ENCODE data around the gene MSX2. TPM values are rescaled to one million over a fixed set of nuclear protein-coding genes. Genes with fewer than 3 reads are reported as not detected.

The MSX2 gene
- total RNA-seq, 2 experiments from 2014 or later, result not detected

DNA sequence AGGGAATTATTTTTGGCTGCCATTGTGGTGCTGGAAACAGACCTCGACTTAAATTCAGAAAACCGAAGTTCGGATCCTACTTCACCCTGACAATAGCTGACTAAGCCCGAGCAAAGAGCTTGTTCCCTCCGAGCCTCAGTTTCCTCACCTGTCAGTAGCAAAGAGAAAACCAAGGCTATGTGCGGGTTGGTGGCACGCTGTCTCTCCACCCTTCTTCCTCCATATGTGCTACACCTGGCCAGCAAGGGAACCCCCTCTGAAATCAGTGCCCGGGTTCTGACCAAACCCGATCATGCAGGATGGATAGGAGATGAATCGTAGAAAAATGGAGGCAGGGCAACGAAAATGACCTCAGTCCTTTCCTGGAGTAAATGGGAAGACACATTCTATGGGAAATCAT, 16.7 kb upstream of the MSX2 start:
- Histone ChIP-seq H3K27ac (ENCODE audit: low read depth, low read length, poor library complexity, severe bottlenecking) (no peak overlapping the region), H3K4me1 (ENCODE audit: insufficient read depth, low read length, poor library complexity, severe bottlenecking) (no peaks in the 10 kb centered on the region), H3K4me2 (ENCODE audit: low read length) (no peak overlapping the region), H3K9me2 (ENCODE audit: insufficient read depth, low read length) (no peaks in the 10 kb centered on the region), H4K20me1 (ENCODE audit: insufficient read depth, low read length) (no peaks in the 10 kb centered on the region), H3K36me3 (ENCODE audit: insufficient read depth, low read length) (no peaks in the 10 kb centered on the region), H3K9me3 (ENCODE audit: low read length) (no peaks in the 10 kb centered on the region), H3K4me3 (ENCODE audit: low read depth, low read length, poor library complexity, severe bottlenecking) (no peak overlapping the region), H3K79me2 (ENCODE audit: insufficient read depth, low read depth, low read length) (no peaks in the 10 kb centered on the region), H2AFZ (ENCODE audit: low read length) (no peak overlapping the region)
- intact Hi-C loops (cut with micrococcal nuclease; ENCODE audit: unreplicated experiment), result no loop called here
- no peak for DNase-seq (ENCODE audit: low spot score)
- BruUV-seq (replicated peaks), result no TSS peak
- ChIA-PET POLR2A (interaction anchor here (0.6 kb wide), 1 partner anchor 354 kb away, joined by 4 read pairs; no protein-coding TSS in a partner anchor), CTCF (ENCODE audit: unreplicated experiment) (no interaction called here)
- TF ChIP-seq EZH2phosphoT487 (IDR thresholded peaks at IDR 0.05; ENCODE audit: borderline replicate concordance, low read depth, low read length), result no peak
- TF ChIP-seq, protein P1, sequence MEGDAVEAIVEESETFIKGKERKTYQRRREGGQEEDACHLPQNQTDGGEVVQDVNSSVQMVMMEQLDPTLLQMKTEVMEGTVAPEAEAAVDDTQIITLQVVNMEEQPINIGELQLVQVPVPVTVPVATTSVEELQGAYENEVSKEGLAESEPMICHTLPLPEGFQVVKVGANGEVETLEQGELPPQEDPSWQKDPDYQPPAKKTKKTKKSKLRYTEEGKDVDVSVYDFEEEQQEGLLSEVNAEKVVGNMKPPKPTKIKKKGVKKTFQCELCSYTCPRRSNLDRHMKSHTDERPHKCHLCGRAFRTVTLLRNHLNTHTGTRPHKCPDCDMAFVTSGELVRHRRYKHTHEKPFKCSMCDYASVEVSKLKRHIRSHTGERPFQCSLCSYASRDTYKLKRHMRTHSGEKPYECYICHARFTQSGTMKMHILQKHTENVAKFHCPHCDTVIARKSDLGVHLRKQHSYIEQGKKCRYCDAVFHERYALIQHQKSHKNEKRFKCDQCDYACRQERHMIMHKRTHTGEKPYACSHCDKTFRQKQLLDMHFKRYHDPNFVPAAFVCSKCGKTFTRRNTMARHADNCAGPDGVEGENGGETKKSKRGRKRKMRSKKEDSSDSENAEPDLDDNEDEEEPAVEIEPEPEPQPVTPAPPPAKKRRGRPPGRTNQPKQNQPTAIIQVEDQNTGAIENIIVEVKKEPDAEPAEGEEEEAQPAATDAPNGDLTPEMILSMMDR (conservative IDR thresholded peaks at IDR 0.05; ENCODE audit: low read length), result no peak

DNA sequence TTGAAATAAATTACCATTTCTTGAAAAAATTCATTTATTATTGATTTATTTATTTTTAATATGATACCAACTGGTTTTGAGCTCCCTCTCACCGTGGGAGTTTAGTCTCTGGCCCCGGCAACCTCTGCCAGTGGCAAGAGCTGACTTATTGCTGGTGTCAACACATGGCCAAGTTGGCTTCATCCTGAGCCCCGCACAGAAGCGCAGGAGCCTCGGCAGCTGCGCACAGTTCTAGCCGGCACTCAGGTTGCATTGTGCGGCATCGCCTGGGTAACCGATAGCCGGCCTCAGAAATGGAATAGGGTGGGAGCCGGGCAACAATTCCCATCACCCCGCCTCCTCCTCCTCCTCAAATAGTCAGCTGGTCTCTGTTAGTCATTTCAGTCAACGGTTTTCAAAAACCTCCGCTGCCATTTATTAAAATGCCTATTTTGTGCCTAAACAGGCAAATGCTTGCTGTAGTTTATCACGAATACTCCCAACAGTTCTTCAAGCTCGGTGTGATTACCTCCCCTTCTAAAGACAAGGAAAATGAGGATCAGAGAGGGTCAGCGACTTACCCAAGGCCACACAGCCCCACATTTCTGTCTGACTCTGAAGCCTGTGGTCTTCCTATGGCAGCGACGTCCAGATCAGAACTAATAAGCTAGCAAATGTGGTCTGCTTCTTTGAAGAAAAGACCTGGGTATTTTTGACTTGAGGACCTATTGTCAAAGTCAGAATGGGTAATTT, 15.7 kb upstream of the MSX2 start:
- no peak overlapping the region for H3K27ac ChIP-seq (ENCODE audit: low read depth, low read length, poor library complexity, severe bottlenecking)
- no peak overlapping the region for H2AFZ ChIP-seq (ENCODE audit: low read length)
- no peaks in the 10 kb centered on the region for H3K79me2 ChIP-seq (ENCODE audit: insufficient read depth, low read depth, low read length)
- BruUV-seq (replicated peaks), result no TSS peak
- H3K4me2 ChIP-seq (ENCODE audit: low read length), result no peak overlapping the region
- H3K4me3 ChIP-seq (ENCODE audit: low read depth, low read length, poor library complexity, severe bottlenecking), result no peak overlapping the region
- intact Hi-C loops (cut with micrococcal nuclease; ENCODE audit: unreplicated experiment), result no loop called here
- CTCF ChIA-PET (ENCODE audit: unreplicated experiment), result no interaction called here
- no peaks in the 10 kb centered on the region for H4K20me1 ChIP-seq (ENCODE audit: insufficient read depth, low read length)
- H3K9me3 ChIP-seq (ENCODE audit: low read length), result no peaks in the 10 kb centered on the region
- no peaks in the 10 kb centered on the region for H3K9me2 ChIP-seq (ENCODE audit: insufficient read depth, low read length)
- H3K4me1 ChIP-seq (ENCODE audit: insufficient read depth, low read length, poor library complexity, severe bottlenecking), result no peaks in the 10 kb centered on the region
- H3K36me3 ChIP-seq (ENCODE audit: insufficient read depth, low read length), result no peaks in the 10 kb centered on the region
- DNase-seq (ENCODE audit: low spot score), result no peak
- POLR2A ChIA-PET, result interaction anchor here (0.6 kb wide), 1 partner anchor 355 kb away, joined by 4 read pairs; no protein-coding TSS in a partner anchor
- TF ChIP-seq, protein P1 (conservative IDR thresholded peaks at IDR 0.05; ENCODE audit: low read length), result no peak
- no peak for TF ChIP-seq EZH2phosphoT487 (IDR thresholded peaks at IDR 0.05; ENCODE audit: borderline replicate concordance, low read depth, low read length)

DNA sequence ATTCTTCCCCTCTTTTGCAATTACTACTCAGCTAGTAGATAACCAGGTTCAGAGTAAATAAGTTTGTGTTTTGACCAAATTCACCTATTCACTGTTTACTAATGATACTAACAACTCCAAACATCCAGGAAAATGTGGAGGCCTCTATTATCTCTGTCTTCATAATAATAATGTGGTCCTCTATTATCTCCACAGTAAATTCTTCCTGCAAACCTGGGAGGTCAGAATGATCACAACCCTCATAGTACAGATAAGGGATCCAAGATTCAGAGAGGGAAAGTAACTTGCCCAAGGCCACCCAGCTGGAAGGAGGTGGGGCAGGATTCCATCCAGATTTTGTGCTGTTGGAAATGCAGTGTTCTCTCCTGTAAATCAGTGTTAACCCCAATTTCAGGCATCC, 9.6 kb upstream of the MSX2 start:
- no peak for DNase-seq (ENCODE audit: low spot score)
- no peaks in the 10 kb centered on the region for H3K4me1 ChIP-seq (ENCODE audit: insufficient read depth, low read length, poor library complexity, severe bottlenecking)
- no peak for TF ChIP-seq EZH2phosphoT487 (IDR thresholded peaks at IDR 0.05; ENCODE audit: borderline replicate concordance, low read depth, low read length)
- TF ChIP-seq, protein P1 (conservative IDR thresholded peaks at IDR 0.05; ENCODE audit: low read length), result no peak
- no peaks in the 10 kb centered on the region for H3K9me2 ChIP-seq (ENCODE audit: insufficient read depth, low read length)
- no peak overlapping the region for H2AFZ ChIP-seq (ENCODE audit: low read length)
- H3K36me3 ChIP-seq (ENCODE audit: insufficient read depth, low read length), result no peaks in the 10 kb centered on the region
- no TSS peak for BruUV-seq (replicated peaks)
- H4K20me1 ChIP-seq (ENCODE audit: insufficient read depth, low read length), result no peaks in the 10 kb centered on the region
- ChIA-PET CTCF (ENCODE audit: unreplicated experiment) (no interaction called here), POLR2A (no interaction called here)
- no peak overlapping the region for H3K4me3 ChIP-seq (ENCODE audit: low read depth, low read length, poor library complexity, severe bottlenecking)
- H3K9me3 ChIP-seq (ENCODE audit: low read length), result no peaks in the 10 kb centered on the region
- no peak overlapping the region for H3K4me2 ChIP-seq (ENCODE audit: low read length)
- H3K79me2 ChIP-seq (ENCODE audit: insufficient read depth, low read depth, low read length), result no peaks in the 10 kb centered on the region
- no peak overlapping the region for H3K27ac ChIP-seq (ENCODE audit: low read depth, low read length, poor library complexity, severe bottlenecking)
- intact Hi-C loops (cut with micrococcal nuclease; ENCODE audit: unreplicated experiment), result no loop called here

Data from OCI-LY7 (cell line).